ENCODE data around the gene MB.

MB gene

DNA sequence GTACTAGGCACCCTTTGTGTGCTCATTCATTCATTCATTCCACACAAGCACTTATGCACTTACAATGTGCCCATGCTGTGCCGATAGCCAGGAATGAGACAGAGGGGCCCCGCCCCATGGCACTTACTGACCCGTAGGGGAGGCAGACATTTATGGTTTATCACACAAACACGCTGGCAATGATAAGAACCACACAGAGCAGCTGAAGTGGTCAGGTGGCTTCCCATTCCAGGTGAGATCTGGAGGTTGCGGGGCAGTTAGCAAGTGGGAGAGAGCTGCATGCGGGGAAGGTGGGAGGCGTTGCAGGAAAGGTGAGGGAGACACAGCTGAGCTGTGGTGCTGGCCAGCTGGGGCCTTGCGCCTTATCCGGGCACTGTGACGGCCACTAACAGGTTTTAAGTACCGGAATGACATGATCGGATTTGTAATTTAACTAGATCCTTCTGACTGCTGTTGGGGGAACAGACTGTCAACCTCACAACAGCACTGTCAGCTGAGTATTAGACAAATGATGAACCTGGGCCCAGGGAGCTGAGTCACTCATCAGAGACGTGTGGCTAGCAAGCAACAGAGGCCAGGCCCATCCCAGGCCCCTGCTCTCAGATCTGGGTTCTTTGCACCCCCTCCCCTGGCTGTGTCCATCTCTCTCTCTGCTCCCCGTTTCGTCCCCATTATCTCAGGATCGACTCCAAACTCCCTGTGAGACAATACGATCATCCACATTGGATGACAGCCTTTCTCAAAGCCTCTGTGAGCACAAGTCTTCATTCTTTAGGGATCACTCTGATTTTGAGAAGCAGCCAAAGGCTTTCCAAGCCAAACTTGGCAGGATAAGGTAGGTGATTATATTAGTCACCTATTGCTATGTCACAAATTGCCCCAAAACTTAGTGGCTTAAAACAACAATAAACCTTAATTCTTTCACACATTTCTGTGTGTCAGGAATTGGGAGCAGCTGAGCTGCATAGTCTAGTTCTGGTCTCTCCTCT is 48.1 kb downstream of the MB start:
- DNase-seq = no peak

DNA sequence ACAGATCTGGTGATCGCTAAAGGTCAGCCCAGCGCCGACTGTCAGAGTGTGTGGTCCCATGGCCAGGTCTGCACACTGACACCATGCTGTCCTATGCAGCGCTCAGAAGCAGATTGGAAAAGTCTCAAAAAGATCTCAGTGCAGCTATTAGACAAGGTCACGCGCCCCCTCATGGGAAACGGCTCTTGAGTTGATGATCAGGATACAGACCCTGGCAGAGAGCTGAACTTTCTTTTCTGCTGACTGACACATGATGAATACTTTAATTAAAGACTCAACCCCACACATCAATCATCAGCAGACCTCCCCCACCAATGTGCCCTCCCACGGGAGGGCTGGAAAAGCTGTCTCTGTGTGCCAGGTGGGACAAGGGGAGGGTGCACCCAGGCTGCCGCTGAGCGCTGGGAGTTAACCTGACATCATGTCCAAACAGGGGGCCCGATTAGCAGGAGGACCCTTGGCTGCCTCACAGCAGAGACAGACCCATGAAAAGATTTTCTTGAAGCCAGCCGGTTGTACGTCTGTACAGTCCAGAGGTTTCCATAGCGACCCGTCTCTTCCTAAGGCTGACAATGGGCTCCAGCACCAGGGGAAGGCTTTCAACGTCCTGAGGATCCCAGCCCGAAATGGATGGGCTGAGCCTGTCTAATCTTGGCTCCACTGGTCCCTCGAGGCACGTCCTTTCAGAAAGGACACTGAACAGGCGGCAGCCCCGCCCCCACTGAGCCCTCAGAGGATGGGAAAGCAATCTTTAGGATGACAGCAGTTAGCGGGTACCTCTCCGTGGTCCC is 49.6 kb downstream of the MB start:
- no peak for DNase-seq

DNA sequence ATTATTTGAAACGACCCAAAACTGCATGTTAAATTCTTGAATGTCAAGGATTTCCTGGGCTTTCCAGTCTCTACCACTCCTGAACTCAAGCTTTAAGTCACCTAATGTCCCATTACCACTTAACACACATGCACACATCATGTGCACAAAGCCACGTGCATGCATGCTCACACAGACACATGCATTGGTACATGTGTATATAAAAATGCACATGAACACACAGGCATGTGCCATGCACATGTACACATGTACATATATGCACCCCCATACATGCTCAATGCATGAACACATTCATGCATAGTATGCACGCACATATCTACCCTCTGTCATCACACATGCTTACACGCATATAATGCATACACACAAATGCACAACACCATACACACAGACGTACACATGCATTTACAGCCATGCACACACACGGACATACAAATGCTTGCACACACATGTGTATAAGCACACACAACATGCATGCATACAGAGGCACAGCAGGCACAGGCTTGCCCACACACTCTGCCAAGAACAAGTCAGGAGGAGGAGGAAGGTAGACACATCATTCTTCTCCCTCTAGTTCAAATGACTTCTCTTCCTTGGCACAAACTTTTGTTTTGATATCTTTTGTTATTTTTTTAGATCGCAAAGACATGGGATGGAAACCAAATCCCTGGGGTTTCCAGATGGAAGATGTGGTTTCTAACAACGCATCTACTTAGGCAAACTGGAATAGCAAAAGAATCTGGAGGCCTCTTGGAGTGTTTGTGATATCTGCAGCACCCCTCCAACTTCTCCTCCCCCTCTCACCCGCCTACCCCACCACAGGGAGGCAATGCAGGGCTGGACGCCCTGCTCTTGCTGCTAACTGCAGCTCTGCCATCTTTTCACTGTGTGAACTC is 51.9 kb downstream of the MB start:
- DNase-seq = no peak

DNA sequence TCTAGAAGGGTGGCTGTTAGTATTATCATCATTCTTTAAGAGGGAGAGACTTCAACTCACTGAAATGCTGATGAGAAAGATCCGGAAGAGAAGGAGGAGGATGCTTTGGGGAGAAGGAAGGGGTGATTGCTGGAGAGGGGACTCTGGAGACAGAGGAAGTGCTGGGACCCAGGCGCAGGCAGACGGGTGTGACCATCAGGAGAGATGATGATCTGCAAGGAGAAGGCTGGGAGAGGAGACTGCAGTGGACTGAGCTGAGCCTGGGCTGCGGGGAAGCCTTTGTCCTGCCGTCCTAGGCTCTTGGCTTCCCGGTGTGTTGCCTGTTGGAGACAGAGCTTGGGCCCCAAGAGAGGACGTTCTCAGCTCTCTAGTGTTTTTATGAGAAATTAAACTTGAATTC is 53.9 kb downstream of the MB start:
- DNase-seq = no peak

DNA sequence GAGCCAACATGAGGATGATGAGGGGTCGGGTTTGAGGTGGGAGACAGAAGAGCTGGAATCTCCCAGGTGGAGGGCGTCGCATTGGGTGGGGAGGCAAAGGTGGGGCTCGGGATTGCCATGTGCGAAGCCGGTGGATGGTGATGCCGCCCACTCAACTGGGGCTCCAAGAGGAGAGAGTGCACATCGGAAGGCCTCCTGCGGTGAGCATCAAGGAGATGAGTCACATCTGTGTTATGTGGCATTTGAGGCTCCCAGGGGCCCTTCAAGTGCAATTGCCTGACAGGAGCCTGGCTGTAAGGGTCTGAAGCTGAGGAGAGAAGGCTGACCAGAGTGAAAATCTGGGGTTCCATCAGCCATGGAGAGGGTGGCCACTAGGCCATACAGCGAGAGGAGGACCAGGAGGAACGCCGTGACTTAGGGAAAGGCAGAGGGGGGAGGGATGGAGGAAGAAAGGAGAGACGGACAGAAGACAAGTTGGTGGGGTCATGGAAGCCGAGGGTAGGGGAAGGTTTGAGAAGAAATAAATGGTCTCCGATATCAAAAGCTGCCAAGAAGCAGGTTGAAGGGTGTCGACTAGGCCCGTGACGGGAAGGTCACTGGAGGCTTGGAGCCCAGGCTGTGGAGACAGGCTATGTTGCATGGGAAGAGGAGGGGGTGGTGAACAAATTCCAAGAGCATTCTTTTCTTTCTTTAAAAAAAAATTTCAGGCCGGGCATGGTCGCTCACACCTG is 55.2 kb downstream of the MB start:
- DNase-seq = no peak

DNA sequence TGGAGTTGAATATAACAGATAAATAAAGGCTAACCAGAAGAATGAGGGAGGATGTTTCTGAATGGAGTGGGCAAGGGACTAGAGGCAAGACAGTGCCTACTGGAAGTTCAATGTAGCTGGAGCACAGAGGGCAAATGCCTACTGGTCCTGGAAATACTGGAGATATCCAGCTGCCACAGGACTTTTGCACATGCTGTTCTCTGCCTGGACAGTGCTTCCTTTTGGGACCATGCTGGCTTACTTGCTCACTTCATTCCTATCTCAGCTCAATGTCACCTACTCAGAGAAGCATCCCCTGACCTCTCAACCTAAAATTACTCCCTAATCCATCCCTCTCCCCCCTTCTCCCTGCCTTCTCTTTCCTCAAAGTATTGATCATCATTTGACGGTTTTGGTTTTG is 56.3 kb downstream of the MB start:
- DNase-seq = no peak

DNA sequence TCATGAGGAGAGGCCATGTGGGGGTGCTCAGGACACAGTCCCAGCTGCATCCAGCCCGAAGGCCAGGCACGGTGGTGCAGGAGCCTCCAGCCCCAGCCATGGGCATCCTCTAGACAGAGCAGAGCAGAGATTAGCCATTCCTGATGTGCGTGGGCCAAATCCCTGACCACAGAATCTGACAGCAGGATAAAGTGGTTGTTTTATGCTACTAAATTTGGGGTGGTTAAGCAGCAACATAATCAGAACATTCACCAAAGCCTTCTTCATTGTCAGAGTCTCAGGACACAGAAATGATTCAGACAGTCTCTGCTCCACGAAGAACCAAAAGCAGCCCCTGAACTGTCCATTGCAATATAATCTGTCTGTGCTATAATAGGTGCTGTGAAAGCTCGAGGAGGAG is 56.8 kb downstream of the MB start:
- no peak for DNase-seq

DNA sequence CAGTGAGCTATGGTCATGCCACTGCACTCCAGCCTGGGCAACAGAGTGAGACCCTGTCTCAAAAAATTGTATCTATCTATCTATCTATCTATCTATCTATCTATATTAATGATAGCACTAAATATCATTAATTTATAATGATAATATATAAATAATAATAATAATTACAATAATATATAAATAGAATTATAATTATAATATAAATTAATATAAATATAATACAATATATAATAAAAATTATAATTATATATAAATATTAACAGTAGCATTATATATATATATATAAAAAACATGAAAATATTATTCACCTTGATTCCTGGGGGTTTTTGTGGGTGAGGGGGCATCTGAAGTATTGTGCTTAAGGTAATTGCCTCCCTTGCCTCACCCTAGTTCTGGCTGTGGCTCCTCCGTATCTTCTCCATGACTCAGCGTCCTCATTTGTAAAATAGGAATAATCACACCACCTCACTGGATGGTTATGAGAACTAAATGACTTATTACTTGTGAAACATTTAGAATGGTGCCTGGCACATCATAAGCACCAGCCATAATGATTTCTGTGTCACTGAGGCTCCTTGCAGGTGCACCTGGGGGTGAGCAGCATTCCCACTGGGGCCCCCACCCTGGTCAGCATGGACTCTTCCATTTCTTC is 57.6 kb downstream of the MB start:
- DNase-seq = no peak

DNA sequence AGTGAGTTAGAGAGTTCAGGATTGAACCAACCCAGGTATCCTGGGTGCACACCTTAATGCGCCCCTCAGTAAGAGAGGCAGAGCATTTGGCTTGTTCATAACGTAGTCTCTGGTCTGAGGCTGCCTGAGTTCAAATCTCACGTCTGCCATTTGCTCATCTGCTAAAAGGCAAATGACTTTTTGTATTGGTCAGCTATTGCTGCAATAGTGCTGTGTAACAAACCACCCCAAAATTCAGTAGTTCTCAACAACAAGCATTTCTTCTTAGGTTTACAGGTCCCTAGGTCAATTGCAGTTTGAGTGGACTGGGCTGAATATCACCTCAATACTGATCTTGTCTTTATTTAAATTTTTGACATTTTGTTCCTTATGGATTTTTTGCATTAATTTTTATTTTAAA is 58.4 kb downstream of the MB start:
- DNase-seq = no peak

DNA sequence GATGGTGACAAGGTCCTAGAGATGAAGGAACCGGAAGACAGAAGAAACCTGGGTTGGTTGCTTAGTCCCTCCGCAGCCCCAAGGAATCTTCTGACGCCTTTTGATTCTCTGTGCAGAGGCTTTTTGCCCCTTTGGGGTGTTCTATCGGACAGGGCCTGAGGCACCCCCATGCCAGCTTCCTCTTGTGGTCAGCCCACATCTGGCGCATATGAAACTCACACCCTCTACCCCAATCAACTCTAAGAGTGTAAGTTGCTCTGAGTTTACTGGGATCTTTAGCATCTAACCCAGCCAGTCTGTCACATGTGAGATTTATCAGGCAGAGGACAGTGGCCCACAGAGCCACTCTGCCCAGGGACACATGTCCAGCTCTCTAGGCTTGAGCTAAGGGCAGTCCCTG is 59.1 kb downstream of the MB start:
- no peak for DNase-seq
